Measurements from ENCODE around the gene CMKLR1.

Gene CMKLR1

GRCh38 chr12:108297895-108298760 is 41.0 kb downstream of the CMKLR1 start:
- no peak for DNase-seq

- no peak for DNase-seq
Measured at GRCh38 chr12:108297424-108297823, 41.7 kb downstream of the CMKLR1 start.

GRCh38 chr12:108296945-108297344 is 42.2 kb downstream of the CMKLR1 start:
- DNase-seq: no peak

GRCh38 chr12:108295641-108296040 is 43.5 kb downstream of the CMKLR1 start:
- DNase-seq: no peak

- no peak for DNase-seq
Measured at GRCh38 chr12:108289350-108290161, 49.6 kb downstream of the CMKLR1 start.

GRCh38 chr12:108287227-108287626 is 51.9 kb downstream of the CMKLR1 start:
- DNase-seq: no peak

- no peak for DNase-seq
Measured at GRCh38 chr12:108285016-108285415, 54.1 kb downstream of the CMKLR1 start.

GRCh38 chr12:108284163-108284562 is 54.9 kb downstream of the CMKLR1 start:
- DNase-seq: no peak

GRCh38 chr12:108282676-108283075 is 56.4 kb downstream of the CMKLR1 start:
- DNase-seq: no peak

- DNase-seq: no peak
Measured at GRCh38 chr12:108282160-108282559, 57.0 kb downstream of the CMKLR1 start.

- DNase-seq: no peak
Measured at GRCh38 chr12:108277613-108278012, 61.5 kb downstream of the CMKLR1 start.

- no peak for DNase-seq
Measured at GRCh38 chr12:108273217-108273616, 65.9 kb downstream of the CMKLR1 start.

GRCh38 chr12:108271951-108272872 is 66.9 kb downstream of the CMKLR1 start:
- DNase-seq: no peak

- DNase-seq: no peak
Measured at GRCh38 chr12:108270849-108271143, 68.3 kb downstream of the CMKLR1 start.

- no peak for DNase-seq
Measured at GRCh38 chr12:108270035-108270848, 68.9 kb downstream of the CMKLR1 start.

GRCh38 chr12:108269224-108269623 is 69.9 kb downstream of the CMKLR1 start:
- no peak for DNase-seq

GRCh38 chr12:108268397-108268796 is 70.7 kb downstream of the CMKLR1 start:
- no peak for DNase-seq

GRCh38 chr12:108267450-108267849 is 71.7 kb downstream of the CMKLR1 start:
- DNase-seq: no peak

GRCh38 chr12:108266131-108266530 is 73.0 kb downstream of the CMKLR1 start:
- DNase-seq: no peak

GRCh38 chr12:108265505-108265904 is 73.6 kb downstream of the CMKLR1 start:
- DNase-seq: peak in 1 of 2 experiments; percentile 16

GRCh38 chr12:108260969-108261368 is 78.1 kb downstream of the CMKLR1 start:
- no peak for DNase-seq

- no peak for DNase-seq
Measured at GRCh38 chr12:108260039-108260438, 79.1 kb downstream of the CMKLR1 start.

All from NCI-H526 (cell line).